H9 (cell line): ENCODE data around the gene KCNJ12. TPM values are rescaled to one million over a fixed set of nuclear protein-coding genes. Genes with fewer than 3 reads are reported as not detected.

Experiments
- DNase-seq: peaks from one replicate; pipeline ENCODE4 v3.0.0-alpha.2; 2017
- H2AFZ ChIP-seq: one replicate; pipeline ENCODE4 v1.6.1; 2013; ENCODE audit warnings: mild to moderate bottlenecking, low read length, control low read depth, moderate library complexity
- H2AK5ac ChIP-seq: 2 replicates; pipeline ENCODE4 v1.6.1; 2013; ENCODE audit warnings: low read length, control low read depth, mixed read lengths; ENCODE audit not compliant: insufficient read length
- H2BK120ac ChIP-seq: one replicate; pipeline ENCODE4 v1.6.1; 2013; ENCODE audit warnings: low read depth, mild to moderate bottlenecking, low read length, control low read depth, inconsistent platforms; ENCODE audit not compliant: poor library complexity, severe bottlenecking
- H2BK12ac ChIP-seq: 2 replicates; pipeline ENCODE4 v1.6.1; 2013; ENCODE audit warnings: low read length, control low read depth, mixed read lengths, low read depth; ENCODE audit not compliant: insufficient read length
- H2BK15ac ChIP-seq: 2 replicates; pipeline ENCODE4 v1.6.1; 2013; ENCODE audit warnings: low read depth, low read length, control low read depth
- H2BK20ac ChIP-seq: one replicate; pipeline ENCODE4 v1.6.1; 2013; ENCODE audit warnings: low read depth, mild to moderate bottlenecking, low read length, control low read depth, inconsistent platforms; ENCODE audit not compliant: poor library complexity, severe bottlenecking
- H2BK5ac ChIP-seq: 2 replicates; pipeline ENCODE4 v1.6.1; 2013; ENCODE audit warnings: low read length, control low read depth, mixed read lengths; ENCODE audit not compliant: insufficient read length
- H3K14ac ChIP-seq: 2 replicates; pipeline ENCODE4 v1.6.1; 2013; ENCODE audit warnings: low read length, control low read depth; ENCODE audit not compliant: insufficient read depth
- H3K18ac ChIP-seq: 2 replicates; pipeline ENCODE4 v1.6.1; 2013; ENCODE audit warnings: low read depth, mild to moderate bottlenecking, mixed read lengths, low read length, control low read depth; ENCODE audit not compliant: insufficient read length
- H3K23ac ChIP-seq: 2 replicates; pipeline ENCODE4 v1.6.1; 2013; ENCODE audit warnings: low read length, control low read depth, mixed read lengths, low read depth; ENCODE audit not compliant: insufficient read length
- H3K23me2 ChIP-seq: 2 replicates; pipeline ENCODE4 v1.6.1; 2013; ENCODE audit warnings: low read depth, mild to moderate bottlenecking, mixed read lengths, low read length, control low read depth; ENCODE audit not compliant: insufficient read length, poor library complexity, severe bottlenecking
- H3K27ac ChIP-seq: 2 replicates; pipeline ENCODE4 v1.5.1; 2013; ENCODE audit warnings: low read length, control low read depth, mixed read lengths, low read depth; ENCODE audit not compliant: insufficient read length
- H3K27me3 ChIP-seq: 2 replicates; pipeline ENCODE4 v1.6.1; 2013; ENCODE audit warnings: low read length, control low read depth, inconsistent platforms; ENCODE audit not compliant: insufficient read depth
- H3K4ac ChIP-seq: 2 replicates; pipeline ENCODE4 v1.6.1; 2013; ENCODE audit warnings: low read depth, mild to moderate bottlenecking, control low read depth, inconsistent platforms, low read length, moderate library complexity
- H3K4me1 ChIP-seq: 2 replicates; pipeline ENCODE4 v1.6.1; 2013; ENCODE audit warnings: low read length, control low read depth, inconsistent platforms; ENCODE audit not compliant: insufficient read depth
- H3K4me2 ChIP-seq: 2 replicates; pipeline ENCODE4 v1.6.1; 2013; ENCODE audit warnings: low read length, control low read depth, mixed read lengths; ENCODE audit not compliant: insufficient read length, insufficient read depth
- H3K56ac ChIP-seq: 2 replicates; pipeline ENCODE4 v1.6.1; 2013; ENCODE audit warnings: low read depth, mild to moderate bottlenecking, mixed read lengths, low read length, control low read depth; ENCODE audit not compliant: insufficient read length
- H3K79me1 ChIP-seq: 2 replicates; pipeline ENCODE4 v1.6.1; 2013; ENCODE audit warnings: low read depth, mild to moderate bottlenecking, moderate library complexity, low read length, control low read depth, inconsistent platforms; ENCODE audit not compliant: insufficient read depth, poor library complexity, severe bottlenecking
- H3K79me2 ChIP-seq: 2 replicates; pipeline ENCODE4 v1.6.1; 2013; ENCODE audit warnings: low read length, control low read depth, inconsistent platforms; ENCODE audit not compliant: insufficient read depth
- H3K9ac ChIP-seq: 2 replicates; pipeline ENCODE4 v1.6.1; 2013; ENCODE audit warnings: low read length, control low read depth, mixed read lengths; ENCODE audit not compliant: insufficient read length; ENCODE audit errors: extremely low read depth
- H3K9me3 ChIP-seq: one replicate; pipeline ENCODE4 v1.6.1; 2013; ENCODE audit warnings: low read depth, low read length, inconsistent platforms; ENCODE audit not compliant: control insufficient read depth
- H3T11ph ChIP-seq: one replicate; pipeline ENCODE4 v1.6.1; 2013; ENCODE audit warnings: mild to moderate bottlenecking, low read length, control low read depth, inconsistent platforms
- H4K20me1 ChIP-seq: one replicate; pipeline ENCODE4 v1.6.1; 2013; ENCODE audit not compliant: control insufficient read depth, insufficient read length, insufficient read depth
- H4K5ac ChIP-seq: 2 replicates; pipeline ENCODE4 v1.6.1; 2013; ENCODE audit warnings: low read depth, mild to moderate bottlenecking, mixed read lengths, low read length, control low read depth; ENCODE audit not compliant: insufficient read length
- H4K8ac ChIP-seq: replicated peaks from 2 replicates; pipeline ENCODE4 v1.6.1; 2013; ENCODE audit warnings: low read length, control low read depth, mixed read lengths, low read depth; ENCODE audit not compliant: insufficient read length
- H4K91ac ChIP-seq: 2 replicates; pipeline ENCODE4 v1.6.1; 2013; ENCODE audit warnings: low read depth, mild to moderate bottlenecking, moderate library complexity, mixed read lengths, low read length, control low read depth; ENCODE audit not compliant: insufficient read length
- H3K27ac Mint-ChIP-seq, 3 experiments: 2 replicates in 2 of 3; 3 replicates in 1 of 3; pipeline ENCODE4 v1.8.0; 2020 to 2021; ENCODE audit warnings: mixed read lengths in 3 of 3, mild to moderate bottlenecking in 1 of 3, moderate library complexity in 1 of 3
- H3K27me3 Mint-ChIP-seq: 2 replicates; pipeline ENCODE4 v1.8.0; 2021; ENCODE audit warnings: low read depth, mild to moderate bottlenecking, moderate library complexity, mixed read lengths
- H3K36me3 Mint-ChIP-seq, 3 experiments: 2 replicates in 2 of 3; 3 replicates in 1 of 3; pipeline ENCODE4 v1.8.0; 2020 to 2021; ENCODE audit warnings: low read depth in 3 of 3, mixed read lengths in 3 of 3; ENCODE audit not compliant: insufficient read depth in 1 of 3
- H3K4me1 Mint-ChIP-seq, 2 experiments: 2 replicates each; pipeline ENCODE4 v1.8.0; 2020; ENCODE audit warnings: mixed read lengths in 2 of 2
- H3K4me3 Mint-ChIP-seq, 2 experiments: 2 replicates in 1 of 2; 3 replicates in 1 of 2; pipeline ENCODE4 v1.8.0; 2020 to 2021; ENCODE audit warnings: mild to moderate bottlenecking in 2 of 2, mixed read lengths in 2 of 2, moderate library complexity in 1 of 2
- H3K9me3 Mint-ChIP-seq, 2 experiments: 2 replicates in 1 of 2; 3 replicates in 1 of 2; pipeline ENCODE4 v1.8.0; 2020; ENCODE audit warnings: mild to moderate bottlenecking in 2 of 2, mixed read lengths in 2 of 2, moderate library complexity in 1 of 2
- WGBS: extraction: QIAGEN DNeasy Blood & Tissue Kit; methylation state at CpG from one replicate; pipeline ENCODE4 v1.1.7; 2013; ENCODE audit warnings: missing lambda C conversion rate, low lambda C conversion rate, mixed read lengths; ENCODE audit not compliant: insufficient read length; ENCODE audit errors: extremely low coverage; 5-methylcytosine and 5-hydroxymethylcytosine counted together
- total RNA-seq: library from RNA; stranded (reverse); gene quantifications from 2 replicates; pipeline ENCODE4 v1.2.1, GENCODE V29; 2021
- TF ChIP-seq, protein P1 (sequence below): fragments of 200-600 bp; sonication (generic); conservative IDR thresholded peaks from 3 replicates; pipeline ENCODE4 v1.8.0; 2021; ENCODE audit warnings: antibody characterized with exemption, mild to moderate bottlenecking

The KCNJ12 gene
- total RNA-seq, 1 experiment from 2014 or later = 0.39 TPM

- no peak overlapping the region for H3K4me3 Mint-ChIP-seq
- H2BK5ac ChIP-seq = no peak overlapping the region
- H3K4me1 Mint-ChIP-seq = peaks cover 23 to 48% of the 10 kb centered on the region in 2 experiments
- no peak for DNase-seq
- H4K8ac ChIP-seq = no peak overlapping the region
- H4K91ac ChIP-seq = no peak overlapping the region
- H3K23ac ChIP-seq = no peak overlapping the region
- peaks cover 2% of the 10 kb centered on the region for H4K20me1 ChIP-seq
- H2BK120ac ChIP-seq = no peak overlapping the region
- no peaks in the 10 kb centered on the region for H3K9me3 ChIP-seq
- no peak overlapping the region for H3K14ac ChIP-seq
- no peaks in the 10 kb centered on the region for H3K79me2 ChIP-seq
- no peak overlapping the region for H3K27ac ChIP-seq
- no peaks in the 10 kb centered on the region; a peak in 1 of 5 replicates for H3K9me3 Mint-ChIP-seq
- H2BK12ac ChIP-seq = no peak overlapping the region
- no peak overlapping the region for H3K4me2 ChIP-seq
- H3K56ac ChIP-seq = no peak overlapping the region
- no peak overlapping the region for H3T11ph ChIP-seq
- H3K9ac ChIP-seq = no peak overlapping the region
- no peaks in the 10 kb centered on the region for H3K4me1 ChIP-seq
- H2AK5ac ChIP-seq = no peak overlapping the region
- H3K23me2 ChIP-seq = peaks cover 15% of the 10 kb centered on the region
- no peaks in the 10 kb centered on the region for H3K36me3 Mint-ChIP-seq
- H3K4ac ChIP-seq = no peak overlapping the region
- H3K27me3 ChIP-seq = peaks cover 14% of the 10 kb centered on the region; the same call in 1 of the 2 replicates
- H2BK15ac ChIP-seq = no peak overlapping the region
- H3K27me3 Mint-ChIP-seq = peaks cover 65% of the 10 kb centered on the region
- H2BK20ac ChIP-seq = no peak overlapping the region
- H3K27ac Mint-ChIP-seq = no peak overlapping the region
- no peak overlapping the region for H4K5ac ChIP-seq
- no peak overlapping the region for H2AFZ ChIP-seq
- WGBS = no CpG with 5 or more reads among the region's 17 CpGs
- no peaks in the 10 kb centered on the region for H3K79me1 ChIP-seq
- TF ChIP-seq, protein P1, sequence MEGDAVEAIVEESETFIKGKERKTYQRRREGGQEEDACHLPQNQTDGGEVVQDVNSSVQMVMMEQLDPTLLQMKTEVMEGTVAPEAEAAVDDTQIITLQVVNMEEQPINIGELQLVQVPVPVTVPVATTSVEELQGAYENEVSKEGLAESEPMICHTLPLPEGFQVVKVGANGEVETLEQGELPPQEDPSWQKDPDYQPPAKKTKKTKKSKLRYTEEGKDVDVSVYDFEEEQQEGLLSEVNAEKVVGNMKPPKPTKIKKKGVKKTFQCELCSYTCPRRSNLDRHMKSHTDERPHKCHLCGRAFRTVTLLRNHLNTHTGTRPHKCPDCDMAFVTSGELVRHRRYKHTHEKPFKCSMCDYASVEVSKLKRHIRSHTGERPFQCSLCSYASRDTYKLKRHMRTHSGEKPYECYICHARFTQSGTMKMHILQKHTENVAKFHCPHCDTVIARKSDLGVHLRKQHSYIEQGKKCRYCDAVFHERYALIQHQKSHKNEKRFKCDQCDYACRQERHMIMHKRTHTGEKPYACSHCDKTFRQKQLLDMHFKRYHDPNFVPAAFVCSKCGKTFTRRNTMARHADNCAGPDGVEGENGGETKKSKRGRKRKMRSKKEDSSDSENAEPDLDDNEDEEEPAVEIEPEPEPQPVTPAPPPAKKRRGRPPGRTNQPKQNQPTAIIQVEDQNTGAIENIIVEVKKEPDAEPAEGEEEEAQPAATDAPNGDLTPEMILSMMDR = no peak
- no peak overlapping the region for H3K18ac ChIP-seq
Observed at GRCh38 chr17:21373696-21374440, 2.3 kb upstream of the KCNJ12 start.
